Epithelial cell of esophagus (primary cell): ENCODE data around the gene METTL1.

ENCODE experiments used
- DNase-seq: peaks from one replicate; pipeline ENCODE4 v3.0.0; 2010; ENCODE audit warnings: low read depth
- H3K4me3 ChIP-seq: 2 replicates; pipeline ENCODE4 v1.5.1; 2011; ENCODE audit warnings: mild to moderate bottlenecking, low read length, control low read depth
- TF ChIP-seq, protein P1 (sequence below): IDR thresholded peaks from 2 replicates; pipeline ENCODE4 v1.5.1; 2011; ENCODE audit warnings: low read depth, mild to moderate bottlenecking, low read length, control low read depth, inconsistent platforms; ENCODE audit not compliant: insufficient read depth; ENCODE audit errors: missing control alignments

The METTL1 gene

DNA sequence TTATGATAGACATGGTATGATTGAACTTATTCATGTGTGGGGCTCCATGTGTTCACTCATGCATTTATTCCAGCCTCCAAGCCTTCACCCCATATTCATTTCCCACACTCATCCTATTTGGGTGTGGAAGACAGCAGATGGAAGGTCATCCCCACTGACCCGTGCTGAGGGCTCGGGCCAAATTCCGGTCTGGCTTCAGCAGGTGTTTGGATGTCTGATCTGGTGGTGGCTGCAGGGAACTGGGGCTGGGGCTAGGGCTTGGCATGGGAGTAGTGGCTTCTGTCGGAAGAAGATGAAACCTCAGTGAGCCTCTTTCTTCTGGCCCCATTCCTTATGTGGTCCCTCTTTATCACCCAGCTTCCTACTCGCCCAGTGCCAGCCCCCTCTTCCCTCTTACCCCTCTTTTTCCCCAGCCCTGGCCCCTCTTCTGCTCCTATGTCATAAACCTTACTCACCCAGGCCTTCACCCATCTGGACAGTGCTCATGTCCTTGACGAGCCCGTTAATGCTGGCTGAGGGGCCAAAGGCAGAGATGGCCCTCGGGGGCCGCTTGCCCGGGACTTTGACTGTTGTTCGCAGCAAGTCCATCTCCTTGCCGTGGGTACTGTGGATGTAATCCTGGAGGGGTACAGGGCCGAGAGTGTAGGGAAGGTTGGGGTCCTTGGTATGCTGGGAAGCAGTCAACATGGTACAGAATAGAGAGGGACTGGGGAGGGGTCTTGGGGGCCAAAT lies 41.4 kb downstream of the METTL1 start:
- no peak for DNase-seq
- no peak overlapping the region for H3K4me3 ChIP-seq
- TF ChIP-seq, protein P1, sequence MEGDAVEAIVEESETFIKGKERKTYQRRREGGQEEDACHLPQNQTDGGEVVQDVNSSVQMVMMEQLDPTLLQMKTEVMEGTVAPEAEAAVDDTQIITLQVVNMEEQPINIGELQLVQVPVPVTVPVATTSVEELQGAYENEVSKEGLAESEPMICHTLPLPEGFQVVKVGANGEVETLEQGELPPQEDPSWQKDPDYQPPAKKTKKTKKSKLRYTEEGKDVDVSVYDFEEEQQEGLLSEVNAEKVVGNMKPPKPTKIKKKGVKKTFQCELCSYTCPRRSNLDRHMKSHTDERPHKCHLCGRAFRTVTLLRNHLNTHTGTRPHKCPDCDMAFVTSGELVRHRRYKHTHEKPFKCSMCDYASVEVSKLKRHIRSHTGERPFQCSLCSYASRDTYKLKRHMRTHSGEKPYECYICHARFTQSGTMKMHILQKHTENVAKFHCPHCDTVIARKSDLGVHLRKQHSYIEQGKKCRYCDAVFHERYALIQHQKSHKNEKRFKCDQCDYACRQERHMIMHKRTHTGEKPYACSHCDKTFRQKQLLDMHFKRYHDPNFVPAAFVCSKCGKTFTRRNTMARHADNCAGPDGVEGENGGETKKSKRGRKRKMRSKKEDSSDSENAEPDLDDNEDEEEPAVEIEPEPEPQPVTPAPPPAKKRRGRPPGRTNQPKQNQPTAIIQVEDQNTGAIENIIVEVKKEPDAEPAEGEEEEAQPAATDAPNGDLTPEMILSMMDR: no peak

DNA sequence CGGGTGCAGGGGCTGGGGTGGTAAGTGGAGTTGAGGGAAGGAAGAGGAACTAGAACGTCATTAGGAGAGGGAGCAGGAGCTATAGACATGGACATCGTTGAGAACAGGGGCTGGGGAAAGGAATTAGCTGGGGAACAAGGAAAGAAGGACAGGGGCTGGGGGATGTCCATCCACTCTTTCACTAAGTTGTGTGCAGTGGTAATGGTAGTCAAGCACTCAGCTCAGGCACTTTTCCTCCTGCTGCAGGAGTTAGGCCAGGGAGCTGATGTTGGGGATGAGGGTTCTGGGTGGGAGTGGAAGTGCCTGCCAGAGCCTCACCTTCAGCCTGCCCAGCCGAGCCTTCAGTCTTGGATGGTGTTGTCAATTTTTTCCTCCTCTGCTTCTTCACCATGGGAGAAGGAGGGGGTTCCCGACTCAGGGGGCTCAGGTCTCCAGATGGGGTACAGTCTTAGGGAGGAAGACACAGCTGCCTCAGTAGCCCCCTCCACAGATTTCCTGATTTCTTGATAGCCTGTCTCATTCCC lies 42.5 kb downstream of the METTL1 start:
- no peak for DNase-seq
- no peak overlapping the region for H3K4me3 ChIP-seq
- TF ChIP-seq, protein P1: no peak

DNA sequence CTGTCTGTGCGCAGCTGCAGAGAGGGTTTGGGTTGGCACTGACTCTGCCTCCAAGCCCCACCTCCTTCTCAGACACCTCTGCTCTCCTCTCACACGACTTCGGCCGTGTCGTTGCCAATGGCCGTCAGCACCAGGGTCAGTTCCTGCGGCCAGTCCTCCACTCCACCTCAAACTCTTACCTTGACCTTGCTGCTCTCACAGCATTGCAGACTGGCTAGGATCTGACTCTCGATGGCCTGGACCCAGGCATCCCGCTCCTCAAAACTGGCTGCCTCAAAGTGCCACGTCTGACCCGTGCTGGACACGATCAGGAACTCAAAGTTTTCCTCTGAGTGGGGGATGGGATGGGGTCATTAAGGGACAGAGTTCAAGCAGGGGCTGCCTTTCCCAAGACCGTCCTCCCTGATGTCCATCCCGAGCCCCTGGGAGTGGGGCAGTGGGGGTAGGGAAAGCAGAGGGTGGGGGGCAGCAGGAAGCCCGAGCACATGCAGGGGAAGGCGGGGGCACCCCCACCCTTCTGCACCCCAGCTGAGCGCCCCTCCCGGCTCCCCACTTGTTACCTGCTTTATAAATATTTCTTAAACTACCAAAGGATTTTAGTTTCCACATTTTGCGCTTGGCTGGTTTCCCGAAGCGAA lies 44.0 kb downstream of the METTL1 start:
- H3K4me3 ChIP-seq: no peak overlapping the region
- TF ChIP-seq, protein P1: no peak
- no peak for DNase-seq

DNA sequence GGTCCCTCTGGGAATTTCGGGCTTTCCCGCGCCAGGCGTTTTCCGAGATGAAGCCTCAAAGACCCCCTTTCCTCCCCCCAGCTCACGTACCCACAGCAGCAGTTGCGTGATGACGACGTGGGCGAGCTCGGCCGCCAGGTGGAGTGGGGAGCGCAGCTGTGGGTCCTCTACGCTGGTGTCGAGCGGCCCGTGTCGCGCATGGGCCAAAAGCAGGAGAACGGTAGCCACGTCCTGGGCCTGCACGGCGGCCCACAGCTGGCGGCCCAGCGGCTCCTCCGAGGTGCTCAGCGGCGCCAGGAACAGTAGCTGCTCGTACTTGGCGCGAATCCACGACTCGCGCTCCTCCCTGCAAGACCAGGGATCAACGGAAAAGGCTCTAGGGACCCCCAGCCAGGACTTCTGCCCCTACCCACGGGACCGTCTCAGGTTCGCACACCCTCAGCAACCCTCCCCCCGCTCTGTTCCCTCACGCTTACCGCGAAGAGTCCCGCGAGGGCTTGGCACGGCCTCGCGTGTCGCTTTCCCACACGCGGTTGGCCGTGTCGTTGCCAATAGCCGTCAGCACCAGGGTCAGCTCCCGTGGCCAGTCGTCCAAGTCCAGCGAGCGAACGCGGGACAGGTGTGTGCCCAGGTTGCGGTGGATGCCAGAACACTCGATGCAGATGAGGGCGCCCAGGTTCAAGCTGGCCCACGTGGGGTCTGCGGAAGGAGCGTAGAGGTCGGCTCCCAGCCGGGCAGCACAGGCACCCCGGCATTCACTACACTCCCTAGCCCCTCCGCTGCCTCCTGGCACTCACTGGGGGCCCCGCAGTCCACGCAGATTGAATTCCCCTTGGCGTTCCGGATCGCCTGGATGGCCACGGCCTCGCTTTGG lies 44.8 kb downstream of the METTL1 start:
- peak overlapping the region; percentile 43 for H3K4me3 ChIP-seq
- TF ChIP-seq, protein P1: peak; percentile 33

DNA sequence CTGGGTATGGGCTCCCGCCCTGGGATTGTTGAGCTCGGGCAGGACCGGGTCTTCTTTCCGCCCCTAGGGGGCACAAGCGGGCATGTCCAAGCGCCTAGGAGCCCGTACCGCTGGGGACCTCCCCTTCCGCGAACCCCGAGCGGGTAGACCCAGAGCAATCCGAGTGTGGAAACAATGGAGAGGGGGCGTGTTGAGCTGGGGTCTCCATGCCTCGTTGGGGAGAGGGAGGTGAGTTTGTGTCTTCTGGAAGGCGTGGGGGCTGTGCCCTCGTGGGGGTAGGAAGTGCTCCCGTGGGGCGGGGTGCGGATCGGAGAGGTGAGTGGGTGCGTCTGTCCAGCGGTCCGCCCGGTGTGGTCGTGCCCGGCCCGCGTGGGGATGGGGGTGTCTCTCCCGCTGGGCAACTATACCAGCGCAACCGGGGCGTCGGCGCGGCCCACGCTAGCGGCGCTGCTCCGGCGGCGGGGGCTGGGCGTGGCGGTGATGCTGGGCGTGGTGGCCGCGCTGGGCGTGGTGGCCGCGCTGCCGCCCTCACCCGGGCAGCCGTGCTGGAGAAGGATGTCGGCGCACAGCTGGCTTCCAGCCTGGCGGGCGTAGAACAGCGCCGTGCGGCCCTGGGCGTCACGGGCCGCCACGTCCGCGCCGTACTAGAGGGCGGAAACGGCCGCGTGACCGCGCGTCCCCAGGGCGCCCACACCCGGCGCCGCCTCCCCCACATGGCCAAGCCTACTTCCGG lies 45.6 kb downstream of the METTL1 start:
- peak; percentile 82 for DNase-seq
- peak overlapping the region; percentile 65 for H3K4me3 ChIP-seq
- TF ChIP-seq, protein P1: peak; percentile 78

More for the DNA sequence above, 44.8 kb downstream of the METTL1 start:
- peak; percentile 20 for DNase-seq

DNA sequence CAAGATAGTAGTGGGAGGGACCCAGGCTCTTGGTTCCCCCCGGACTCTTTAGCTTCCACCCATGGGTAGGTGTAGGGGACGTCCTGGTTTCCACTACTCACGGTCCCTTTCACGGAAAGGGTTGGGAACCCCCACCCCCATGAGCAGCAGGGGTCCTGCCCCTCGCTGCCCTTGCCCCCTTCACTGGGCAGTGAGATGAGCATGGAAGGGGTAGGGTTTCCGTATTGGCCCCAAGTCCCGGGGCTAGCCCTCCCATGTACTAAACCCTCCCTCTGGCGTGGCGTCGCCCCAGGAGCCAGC lies 46.1 kb downstream of the METTL1 start:
- peak overlapping the region; percentile 65 for H3K4me3 ChIP-seq
- TF ChIP-seq, protein P1: no peak
- DNase-seq: no peak
